ENCODE results near the gene KCNJ6.
A peak's percentile ranks its signal among the peaks of the same experiment; 100 is the strongest.

The KCNJ6 gene

DNA sequence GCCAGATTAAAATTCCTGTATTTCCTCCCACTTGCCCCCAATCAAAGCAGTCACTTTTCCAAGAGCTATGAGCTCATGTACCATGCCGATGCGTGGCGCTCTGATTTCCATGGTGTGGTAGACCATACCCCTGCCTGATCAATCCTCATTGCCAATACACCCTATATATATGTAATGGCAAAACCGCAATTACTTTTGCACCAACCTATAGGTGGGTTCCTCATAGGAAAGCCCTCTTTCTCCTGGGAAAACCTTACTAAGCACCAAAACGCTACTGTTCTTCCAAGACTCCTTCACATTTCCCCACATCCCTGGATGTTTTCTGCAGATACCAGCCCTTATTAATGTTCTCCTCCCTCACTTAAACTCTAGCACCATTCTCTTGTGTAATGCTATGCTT lies 11.0 kb downstream of the KCNJ6 start:
- no peak for DNase-seq

DNA sequence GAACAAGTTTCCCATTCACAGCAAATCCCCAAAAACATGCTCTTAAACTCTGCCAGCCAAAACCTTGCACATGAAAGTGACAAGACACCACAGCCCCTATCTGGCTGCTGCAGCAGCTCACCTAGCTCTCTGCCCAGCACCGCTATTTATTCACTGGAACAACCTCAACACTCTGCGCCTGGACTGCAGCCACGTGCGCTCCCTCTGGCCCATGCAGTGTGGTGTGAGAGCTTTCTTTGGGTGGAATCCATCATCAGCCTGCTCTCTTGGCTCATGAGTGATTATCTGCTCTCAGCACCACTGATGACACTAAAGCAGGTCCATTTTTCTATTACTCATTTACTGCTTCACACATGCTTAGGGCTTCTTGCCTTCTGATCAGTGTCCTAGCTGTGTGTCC lies 11.4 kb downstream of the KCNJ6 start:
- DNase-seq: peak in 1 of 56 donors; percentile 8

DNA sequence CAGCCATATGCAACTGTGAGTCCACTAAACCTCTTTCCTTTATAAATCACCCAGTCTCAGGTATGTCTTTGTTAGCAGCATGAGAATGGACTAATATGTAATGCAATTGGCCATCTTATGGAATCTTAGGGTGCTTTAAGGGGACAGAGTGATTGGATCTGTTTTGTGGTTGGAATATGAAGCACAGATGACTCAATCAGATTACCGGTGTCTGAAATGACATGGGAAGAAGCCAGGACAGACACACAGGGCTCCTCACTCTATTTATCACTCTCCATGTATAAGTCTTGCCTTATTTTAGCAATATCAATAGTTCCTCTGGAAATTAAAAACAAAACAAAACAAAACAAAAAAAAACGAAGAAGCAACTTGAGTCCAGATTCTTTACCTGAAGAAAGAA lies 12.9 kb downstream of the KCNJ6 start:
- DNase-seq: no peak

DNA sequence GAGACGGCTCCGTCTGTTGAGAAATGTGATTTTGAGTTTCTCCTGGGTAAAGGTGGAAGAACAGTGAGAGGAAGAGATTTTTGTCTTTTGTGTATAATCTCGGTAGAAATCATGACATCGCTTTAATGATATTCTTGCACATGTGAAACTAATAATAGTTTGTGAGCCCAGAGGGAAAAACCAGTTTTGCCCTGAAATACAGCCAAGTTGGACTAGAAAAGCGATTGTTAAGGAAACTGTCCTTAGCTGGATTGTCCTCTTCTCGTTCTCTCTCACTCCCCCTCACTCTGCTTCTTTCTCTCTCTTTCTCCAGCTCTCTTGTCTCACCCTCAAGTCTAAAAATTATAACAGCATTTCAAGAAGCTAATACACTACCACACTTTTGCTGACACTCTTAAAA lies 17.1 kb downstream of the KCNJ6 start:
- DNase-seq: no peak

DNA sequence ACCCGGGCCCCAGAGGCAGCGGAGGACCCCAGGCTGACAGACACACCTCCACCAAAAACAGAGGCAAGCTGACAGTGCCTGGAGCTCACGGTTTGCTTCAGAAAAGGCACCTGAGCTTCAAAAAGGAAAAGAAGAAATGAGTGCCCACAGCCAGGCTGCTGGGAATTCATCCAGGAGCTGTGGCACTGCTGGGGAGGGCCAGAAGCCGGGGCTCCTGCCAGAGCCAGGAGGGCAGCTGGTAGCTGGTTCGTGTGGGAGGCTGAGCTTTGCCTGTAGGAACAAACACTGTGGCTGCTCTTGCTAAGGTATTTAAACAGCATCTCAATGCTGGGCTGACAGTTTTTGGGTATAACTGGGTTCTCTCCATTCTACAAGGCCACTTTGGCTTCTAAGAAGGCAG lies 19.5 kb downstream of the KCNJ6 start:
- no peak for DNase-seq

DNA sequence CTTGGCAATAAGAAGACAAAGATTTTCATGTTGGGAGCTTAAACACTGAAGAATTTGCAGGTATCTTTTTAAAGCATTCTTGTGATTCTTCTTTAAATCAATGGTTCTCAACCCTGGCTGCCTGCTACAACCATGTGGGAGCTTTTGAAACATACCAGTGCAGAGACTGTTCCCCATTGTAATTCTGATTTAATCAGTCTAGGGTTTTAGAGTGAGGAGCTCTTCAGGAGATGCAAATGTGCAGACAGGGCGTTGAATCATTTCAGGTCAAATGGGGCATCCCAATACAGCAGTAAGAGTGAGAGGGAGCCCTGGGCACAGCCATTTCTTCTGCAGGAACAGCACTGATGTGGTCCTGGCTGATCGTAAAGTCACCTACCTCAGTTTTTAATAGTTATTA lies 24.3 kb downstream of the KCNJ6 start:
- no peak for DNase-seq

DNA sequence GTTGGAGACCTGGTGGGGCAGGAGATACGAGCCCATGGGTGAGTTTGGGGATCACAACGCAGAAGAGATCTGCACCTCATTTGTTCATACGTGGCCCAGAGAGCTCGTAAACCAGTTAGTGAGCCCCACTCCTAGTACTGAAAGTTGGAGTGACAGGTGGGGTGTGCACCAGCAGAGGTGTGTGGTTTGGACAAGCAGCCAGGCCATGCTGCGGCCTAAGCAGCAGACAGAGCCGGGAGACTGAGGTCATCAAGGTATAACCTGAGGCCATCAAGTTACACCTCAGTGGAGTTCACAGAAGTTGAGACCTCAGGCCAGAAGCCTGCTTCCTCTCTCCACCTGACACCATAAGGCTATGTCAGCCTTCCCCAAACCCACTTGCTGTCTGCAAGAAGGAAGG lies 27.6 kb downstream of the KCNJ6 start:
- DNase-seq: no peak

DNA sequence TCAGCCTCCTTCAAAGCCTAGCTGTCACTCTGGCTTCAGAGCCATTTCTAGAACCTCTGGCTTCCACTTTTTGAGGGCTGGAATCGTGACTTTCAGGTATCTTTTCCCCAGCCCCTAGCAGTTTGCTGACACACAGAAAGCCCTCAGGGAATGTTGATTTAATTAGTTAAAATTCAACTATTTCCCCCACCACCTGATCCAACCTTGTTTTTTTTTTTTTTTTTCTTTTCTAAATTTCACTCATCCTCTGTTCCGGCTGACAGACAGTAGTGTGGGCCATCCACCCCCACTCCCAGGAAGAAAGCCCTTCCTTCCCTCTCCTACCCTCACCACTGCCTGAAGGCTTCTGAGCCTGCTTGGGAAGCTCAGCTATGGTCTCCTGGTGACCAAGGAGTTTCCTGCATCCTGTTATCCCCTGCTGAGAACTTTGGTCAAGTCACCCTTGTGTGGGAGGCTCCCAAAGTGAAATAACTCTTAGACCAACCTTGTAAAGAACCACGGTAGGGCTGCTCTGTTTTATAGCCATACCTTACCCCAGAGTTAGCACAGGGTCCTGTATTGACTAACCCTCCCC lies 29.4 kb downstream of the KCNJ6 start:
- no peak for DNase-seq

DNA sequence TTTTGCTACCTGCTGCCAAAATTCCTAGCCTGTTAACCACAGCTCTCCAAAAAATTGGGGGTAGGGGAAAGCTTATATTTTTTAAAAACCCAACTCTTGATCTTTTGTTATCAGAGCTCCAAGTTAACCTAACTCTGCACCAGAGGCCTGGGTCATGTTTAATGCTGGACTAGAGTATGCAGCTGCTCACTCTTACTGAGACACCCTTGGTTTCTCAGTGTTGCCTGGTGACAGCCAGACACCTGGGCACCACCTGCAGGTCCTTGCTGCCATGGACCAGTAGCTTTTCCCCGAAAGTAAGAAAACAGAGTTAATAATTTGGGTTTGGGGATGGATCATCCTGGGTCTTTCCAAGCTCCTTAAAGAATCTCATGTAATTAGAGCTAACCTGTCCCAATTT lies 30.1 kb downstream of the KCNJ6 start:
- DNase-seq: no peak

DNA sequence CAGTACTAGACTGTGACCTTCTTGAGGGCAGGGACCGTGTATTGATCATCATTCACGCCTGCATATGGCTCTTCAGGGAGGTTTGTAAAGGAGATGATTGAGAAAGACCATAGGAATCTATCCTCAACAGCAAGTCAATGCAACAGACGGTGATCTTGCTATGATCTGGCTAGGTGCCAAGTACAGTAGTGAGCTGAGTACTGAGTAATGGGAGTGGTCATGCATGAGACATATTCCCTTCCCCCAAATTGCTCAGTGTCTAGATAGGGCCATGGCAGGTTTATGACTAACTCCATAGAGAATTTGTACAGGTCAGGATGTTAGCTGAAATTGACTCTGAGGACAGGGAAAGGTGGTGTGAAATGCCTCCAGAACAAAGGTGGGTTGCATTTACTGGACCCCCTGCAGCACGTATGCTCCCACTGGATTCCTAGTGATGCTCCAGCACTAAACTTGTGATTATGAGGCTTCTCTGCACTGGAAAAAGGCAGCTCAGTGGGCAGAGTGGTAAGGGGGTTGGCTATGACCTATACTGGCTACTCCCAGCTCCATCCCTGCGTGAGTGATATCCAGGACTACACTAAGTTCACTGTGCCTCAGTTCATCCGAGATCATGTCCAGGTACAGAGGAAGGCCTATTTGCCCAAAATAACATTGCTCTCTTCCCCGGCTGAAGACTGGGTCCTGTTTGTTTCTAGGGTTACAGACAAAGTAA lies 37.2 kb downstream of the KCNJ6 start:
- DNase-seq: no peak

DNA sequence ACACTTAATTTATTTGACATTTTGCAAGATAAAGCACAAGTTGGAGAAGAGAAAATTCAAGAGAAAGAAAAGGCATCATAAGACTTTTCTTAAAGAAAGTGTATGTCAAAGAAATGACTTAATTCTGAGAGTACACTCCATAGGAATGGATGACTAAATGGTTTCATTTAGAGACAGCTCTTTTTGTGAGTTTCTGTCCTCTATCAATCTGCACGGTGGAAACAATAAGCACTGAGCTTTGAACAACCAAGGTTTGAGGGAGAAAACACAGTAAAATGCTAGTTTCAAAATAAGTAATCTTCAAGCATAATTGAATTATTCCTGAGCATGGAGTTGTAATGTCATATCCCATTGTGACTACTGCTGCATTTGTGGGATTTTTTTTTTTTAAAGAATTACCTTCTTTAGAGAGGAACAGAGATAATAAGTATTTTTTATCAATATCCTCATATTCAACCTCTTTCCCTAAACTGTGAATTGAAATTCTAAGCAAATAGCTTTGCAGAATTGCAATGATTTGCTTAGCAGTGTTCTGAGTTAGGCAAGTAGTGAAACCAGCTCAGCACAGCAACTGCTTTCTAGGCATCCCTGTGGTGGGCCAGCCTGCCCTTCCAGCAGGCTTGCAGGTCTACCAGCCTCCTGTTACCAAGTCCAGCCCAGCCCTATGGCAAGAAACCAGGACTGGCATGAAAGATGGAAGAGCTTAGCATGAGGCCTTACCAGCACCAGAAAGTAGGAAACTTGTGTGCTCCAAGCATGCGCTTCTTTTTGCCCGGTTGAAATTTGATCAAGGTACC lies 38.2 kb downstream of the KCNJ6 start:
- DNase-seq: no peak

DNA sequence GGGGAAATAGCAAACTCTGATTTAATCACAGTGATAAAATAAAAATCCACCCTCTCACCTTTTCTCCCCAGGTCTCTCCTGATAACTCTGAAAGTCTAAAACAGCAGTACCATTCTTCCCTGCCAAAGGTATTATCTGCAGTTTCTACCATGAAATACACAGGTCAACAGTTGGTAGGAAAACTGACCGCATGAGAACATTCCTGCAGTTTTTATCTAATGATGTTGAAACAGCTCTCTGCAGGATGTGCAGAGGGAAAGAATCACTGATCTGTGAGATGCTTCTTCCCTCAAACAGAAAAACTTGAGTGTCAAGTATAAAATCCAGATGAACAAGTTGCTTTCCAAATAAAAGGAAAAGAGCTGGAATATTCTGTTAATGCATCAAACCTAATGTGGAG lies 39.1 kb downstream of the KCNJ6 start:
- no peak for DNase-seq

DNA sequence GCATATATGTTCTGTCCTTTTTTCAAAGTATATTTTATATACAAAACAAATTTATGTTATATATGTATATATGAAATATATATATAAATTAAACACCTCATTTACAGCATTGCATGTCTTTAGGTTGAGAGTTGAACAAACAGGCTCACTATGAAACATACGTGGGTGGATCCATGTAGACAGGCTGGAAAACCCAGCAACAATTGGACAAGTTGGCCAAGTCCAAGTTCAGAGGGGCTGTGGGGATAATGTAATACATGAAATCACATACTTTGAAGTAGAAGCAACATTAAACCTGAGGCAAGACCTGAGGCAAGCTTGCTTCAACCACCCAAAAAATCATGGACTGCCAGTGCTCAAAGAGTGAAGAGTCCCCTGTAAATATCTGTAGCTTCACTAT lies 39.7 kb downstream of the KCNJ6 start:
- DNase-seq: no peak

DNA sequence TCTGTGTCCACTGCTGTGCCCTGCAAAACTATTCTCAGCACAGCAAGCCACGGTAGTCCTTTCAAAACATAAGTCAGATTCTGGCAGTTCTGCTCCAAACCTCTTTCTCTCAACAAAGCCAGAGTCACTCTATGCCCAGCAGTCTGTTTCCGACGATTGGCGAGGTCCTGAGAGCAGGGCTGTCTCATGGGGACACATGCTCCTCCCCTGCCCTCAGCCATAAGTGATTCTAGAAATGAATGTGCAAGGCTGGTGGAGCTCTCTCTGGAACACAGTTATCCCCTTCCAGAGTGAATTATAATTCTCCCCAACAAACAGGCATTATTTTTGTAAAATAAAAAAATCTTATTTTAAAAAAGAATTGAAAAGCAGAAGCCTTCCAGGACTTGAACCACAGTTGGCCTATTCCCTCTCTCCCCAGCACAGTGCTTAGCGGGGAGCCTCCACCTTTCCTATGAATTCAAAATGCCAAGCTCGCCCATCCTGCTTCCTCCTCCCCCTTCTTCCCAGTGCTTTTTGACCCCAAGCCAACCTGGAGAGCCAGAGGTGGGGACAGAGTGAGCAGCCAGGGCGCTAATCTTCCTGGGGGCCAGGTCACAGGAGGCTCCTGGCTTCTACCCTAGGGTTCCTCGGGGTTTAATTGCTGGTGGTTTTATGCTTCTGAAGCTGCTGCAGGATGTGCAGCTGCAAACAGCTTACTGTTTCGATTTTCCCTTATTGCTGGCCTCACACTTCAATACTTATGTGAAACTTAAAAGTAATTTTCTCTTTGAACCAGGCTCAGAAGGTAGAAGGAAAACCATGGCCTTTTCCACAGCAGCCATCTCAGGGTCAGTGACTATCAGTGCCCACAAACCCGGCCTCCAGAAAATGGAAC lies 41.1 kb downstream of the KCNJ6 start:
- no peak for DNase-seq

DNA sequence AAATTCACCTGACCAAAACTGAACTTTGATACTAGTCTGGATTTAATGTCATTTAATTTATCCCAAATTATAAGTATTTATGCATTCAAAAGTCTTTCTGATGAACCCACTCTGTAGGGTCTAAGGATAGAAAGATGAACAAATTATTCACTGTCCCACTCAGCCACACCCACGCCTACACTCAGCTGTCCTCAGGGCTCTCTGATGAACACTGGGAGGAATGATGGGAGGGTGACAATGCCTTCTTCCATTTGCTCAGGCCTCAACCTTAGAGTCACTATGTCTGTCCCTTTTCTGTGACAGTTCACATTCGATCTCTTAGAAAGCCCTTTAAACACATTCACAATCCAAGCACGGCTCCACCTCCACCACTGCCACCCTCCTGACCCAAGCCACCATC lies 41.8 kb downstream of the KCNJ6 start:
- no peak for DNase-seq

DNA sequence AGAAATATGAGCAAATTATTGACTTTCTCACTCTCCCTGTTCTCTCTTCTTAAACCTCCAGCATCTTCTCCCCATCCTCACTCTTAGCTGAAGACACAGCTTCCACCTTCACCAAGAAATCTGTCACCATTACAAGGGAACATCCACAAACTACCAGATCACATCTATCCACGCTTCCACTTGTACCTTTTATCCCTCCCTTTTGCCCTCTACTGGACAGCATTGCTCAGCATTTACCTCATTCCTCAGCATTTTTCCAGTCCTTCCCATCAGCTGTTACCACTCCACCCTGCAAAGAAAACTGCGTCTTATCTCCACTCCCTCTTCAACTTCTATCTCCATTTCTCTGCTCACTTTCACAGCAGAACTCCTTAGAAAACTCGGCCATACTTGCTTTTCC lies 42.6 kb downstream of the KCNJ6 start:
- DNase-seq: no peak

DNA sequence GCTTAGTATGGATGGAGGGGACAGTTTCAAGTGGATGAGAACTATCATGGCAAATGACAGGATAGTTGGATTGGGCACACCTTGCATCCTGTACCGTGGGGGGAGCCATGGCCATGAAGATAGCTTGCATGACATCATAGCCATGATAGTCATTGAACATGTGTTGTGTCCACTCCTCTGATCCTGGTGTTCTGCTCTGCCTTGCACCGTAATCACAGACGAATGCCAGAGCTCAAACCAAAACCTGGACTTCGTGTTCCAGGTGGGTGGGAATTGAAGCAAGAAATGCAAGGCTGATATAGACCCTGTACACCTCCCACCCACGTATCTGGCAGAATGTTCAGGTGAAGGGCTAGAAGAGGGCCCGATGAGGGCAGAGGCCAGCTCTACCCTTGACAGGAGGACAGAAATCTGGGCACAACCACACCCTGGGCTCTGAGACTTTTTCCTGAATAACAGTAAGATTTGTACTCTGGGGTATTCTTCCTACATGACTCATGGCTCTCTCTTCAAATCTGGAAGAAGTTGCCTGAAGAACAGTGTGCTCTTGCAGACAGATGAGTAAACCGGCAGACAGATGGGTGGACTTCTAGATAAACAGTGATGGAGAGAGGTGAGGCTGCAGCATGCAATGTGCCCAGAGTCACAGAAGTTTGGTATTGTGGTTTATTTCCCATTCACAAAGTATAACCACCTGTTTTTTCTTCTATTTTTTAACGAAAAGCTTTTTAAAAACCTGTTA lies 45.0 kb downstream of the KCNJ6 start:
- DNase-seq: peak in 1 of 56 donors; percentile 5

DNA sequence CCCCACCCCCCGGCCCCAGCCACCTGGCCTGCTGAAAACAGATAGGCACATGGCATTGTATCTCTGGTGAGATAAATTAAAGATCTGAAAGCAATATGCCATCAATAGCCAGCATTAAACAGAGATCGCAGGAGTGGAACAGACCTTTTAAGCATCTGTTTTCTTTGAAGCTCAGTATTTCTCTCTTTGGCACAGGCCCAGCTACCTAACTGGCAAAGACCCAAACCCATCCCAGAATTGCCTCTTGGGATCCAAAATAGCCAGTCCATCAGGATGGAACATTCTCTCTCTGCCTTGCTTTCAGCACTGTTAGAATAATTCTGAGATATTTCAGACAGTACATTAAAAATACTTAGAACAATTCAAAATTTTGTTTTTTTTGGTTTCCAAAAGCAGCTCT lies 46.0 kb downstream of the KCNJ6 start:
- DNase-seq: peak in 7 of 56 donors; percentile 22 to 45 (median 30)

DNA sequence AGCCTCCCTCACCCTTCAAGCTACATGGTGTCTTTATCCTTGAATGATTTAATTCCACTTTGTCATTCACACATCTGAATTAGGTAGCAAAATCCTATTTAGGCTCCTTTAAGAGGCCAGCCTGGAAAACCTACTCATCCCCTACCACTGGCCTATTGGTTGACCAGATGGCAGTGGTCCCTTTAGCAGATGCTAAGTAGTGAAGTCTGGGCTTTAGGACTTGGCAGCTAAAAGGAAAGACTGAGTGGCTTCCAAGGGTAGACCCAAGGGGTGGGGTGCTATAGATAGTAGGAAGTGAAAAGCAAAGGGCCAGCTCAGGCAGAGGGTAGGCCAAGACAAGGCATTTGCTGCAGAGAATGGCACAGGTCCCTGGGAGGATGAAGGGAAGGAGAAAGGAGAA lies 46.6 kb downstream of the KCNJ6 start:
- DNase-seq: no peak

DNA sequence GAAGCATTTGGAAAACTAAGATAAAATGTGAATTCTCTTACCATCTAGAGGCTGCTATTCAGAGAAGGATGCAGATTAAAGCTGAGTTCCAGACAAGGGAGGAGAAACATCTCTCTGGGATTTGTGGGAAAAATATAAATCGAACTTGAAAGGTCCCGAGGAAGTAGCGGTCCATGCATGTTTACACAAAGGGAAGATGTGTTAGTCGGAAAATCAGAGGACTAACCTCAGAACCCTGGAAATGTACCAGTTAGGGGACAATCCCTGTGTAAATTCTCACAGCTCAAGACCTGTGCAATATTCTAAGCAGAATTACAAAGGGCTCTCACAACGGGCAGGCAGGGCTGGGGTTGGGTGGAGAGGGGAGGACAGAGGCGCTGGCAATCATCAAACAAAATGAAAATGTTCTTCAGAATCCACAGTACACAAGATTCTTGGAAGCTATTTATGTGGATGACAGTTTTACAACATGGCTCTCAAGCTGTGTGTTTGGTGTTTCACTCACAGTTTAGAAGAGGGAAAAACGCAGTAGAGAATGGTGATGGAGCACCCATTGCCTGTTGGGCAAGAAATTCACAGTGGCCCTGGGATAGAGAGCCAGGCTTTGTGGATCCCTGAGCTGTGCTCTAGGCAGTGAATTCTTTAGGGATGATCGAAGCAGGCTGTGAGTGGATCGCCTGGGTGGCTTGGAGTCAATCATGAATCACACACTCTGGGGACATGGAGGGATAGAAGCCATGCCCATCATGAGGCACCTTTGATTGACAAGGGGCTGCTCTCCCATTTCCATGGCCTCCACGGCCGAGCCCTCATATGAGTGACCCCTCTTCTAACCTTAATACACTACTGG lies 47.6 kb downstream of the KCNJ6 start:
- no peak for DNase-seq
